Activated naive CD8-positive, alpha-beta T cell treated with anti-CD3 and anti-CD28 coated beads, Interleukin-2, amount 50 U/mL, for 16 hours (primary cell): Measurements from ENCODE around the gene DCP1A.
"Not testable (repeated sequence)": the region's sequence is repeated elsewhere in the genome, so short reads cannot be mapped to it uniquely, and the experiment has no call there.

Experiments used
- DNase-seq: peaks from one replicate; pipeline ENCODE4 v3.0.0-alpha.2; 2020; ENCODE audit warnings: low read depth, low spot score

The DCP1A gene

GRCh38 chr3:53328746-53329145, 18.6 kb downstream of the DCP1A start:
- DNase-seq = no peak

GRCh38 chr3:53327986-53328385, 19.4 kb downstream of the DCP1A start:
- not testable (repeated sequence) for DNase-seq

GRCh38 chr3:53324105-53324504, 23.2 kb downstream of the DCP1A start:
- DNase-seq = no peak

- DNase-seq = no peak
Observed at GRCh38 chr3:53320697-53321096, 26.6 kb downstream of the DCP1A start.

DNA sequence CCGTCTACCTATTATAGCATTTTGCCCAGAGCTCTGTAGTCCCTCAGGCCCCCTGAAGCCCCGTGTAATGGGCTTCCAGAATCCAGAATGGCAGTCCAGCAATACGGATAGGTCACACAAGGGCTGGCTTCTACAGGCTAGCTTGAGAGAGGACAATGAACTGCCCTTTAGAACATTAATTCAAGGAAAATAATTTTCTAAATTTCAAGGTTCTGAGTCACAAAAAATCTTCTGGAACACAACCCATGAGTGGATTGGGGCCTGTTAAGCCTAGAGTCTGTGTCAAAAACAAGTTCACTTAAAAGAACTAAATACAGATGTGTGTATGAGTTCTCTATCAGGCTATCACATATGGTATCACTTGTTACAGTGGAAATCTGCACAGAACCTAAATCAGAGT, 28.8 kb downstream of the DCP1A start:
- no peak for DNase-seq

- DNase-seq = no peak
Observed at GRCh38 chr3:53312832-53313231, 34.5 kb downstream of the DCP1A start.

GRCh38 chr3:53311882-53312281, 35.5 kb downstream of the DCP1A start:
- DNase-seq = no peak

DNA sequence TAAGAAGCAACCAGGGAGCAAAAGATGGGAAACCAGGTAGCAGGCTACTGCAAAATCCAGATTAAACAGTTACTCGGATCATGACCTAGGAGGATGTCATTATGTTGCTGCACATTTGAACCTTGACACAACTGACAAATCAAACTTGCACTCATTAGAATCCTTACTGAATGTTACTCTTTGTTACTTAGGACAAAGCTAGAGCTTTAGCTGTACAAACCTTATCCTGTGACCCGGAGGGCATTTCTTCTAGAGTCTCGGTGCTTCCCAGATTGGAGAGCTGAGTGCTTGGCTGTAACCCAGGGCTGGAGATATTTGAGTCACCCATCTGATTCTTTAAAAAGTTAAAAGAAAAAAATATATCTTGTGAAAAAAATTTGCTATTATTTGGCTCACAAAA, 43.4 kb downstream of the DCP1A start:
- no peak for DNase-seq

DNA sequence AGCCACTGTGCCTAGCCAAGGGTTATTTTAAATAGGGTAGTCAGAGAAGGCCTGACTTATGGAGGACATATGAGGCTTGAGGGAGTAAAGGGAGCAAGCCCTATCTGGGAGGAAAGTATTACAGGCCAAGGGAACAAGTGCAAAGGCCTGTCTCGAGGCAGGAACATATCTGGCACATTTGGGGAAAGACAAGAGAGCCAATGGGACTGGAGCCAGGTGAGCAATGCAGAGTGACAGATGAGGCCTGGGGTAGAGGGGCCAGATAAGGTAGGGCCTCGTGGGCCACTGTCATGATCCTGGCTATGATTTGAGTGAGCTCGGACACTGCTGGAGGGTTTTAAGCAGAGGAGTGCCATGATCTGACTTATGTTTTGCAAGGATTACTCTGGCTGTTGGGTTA, 43.8 kb downstream of the DCP1A start:
- no peak for DNase-seq

DNA sequence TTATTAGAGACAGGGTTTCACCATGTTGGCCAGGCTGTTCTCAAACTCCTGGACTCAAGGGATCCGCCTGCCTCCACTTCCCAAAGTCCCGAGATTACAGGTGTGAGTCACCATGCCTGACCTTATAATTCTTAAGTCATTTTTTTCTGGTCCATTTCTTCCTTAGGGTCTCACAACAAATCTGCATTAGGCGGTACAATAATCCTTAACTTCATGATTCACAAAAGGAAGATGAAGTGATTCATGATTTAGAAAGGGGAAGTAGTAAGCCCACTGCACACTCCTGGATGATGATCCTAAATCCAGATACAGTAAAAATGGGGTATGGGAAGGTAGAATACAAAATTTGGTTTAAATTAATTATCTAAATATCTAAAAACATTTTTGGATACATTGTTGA, 46.5 kb downstream of the DCP1A start:
- DNase-seq = no peak

DNA sequence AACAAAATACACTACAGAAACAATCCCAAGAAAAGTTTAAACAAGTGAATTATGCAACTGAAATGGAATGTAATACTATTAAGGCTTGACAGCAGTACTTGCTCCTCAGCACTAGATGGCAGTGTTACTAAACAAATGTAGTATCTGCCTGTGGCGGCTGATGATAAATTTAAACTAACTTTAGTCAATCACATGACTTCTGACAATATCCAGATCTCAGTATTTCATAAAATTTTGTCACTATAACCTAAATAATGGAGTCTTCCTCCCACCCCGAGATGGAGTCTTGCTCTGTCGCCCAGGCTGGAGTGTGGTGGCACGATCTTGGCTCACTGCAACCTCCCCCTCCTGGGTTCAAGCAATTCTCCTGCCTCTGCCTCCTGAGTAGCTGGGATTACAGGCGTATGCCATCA, 47.7 kb downstream of the DCP1A start:
- not testable (repeated sequence) for DNase-seq

DNA sequence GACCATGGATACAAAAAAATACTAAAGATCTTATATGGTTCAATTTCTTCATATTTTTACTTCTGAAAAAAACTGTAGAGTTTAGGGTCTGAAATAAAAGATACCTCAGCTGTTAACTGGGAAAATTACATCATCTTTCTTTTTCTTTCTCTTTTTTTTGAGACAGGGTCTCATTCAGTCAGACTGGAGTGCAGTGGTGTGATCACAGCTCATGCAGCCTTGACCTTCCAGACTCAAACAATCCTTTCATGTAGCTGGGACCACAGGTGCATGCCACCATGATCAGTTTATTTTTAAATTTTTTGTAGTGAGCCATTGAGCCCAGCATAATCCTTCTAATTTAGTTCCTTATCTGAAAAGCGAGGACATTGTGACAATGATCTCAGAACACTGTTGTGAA, 51.9 kb downstream of the DCP1A start:
- DNase-seq = no peak

- no peak for DNase-seq
Observed at GRCh38 chr3:53293867-53294266, 53.5 kb downstream of the DCP1A start.

- DNase-seq = no peak
Observed at GRCh38 chr3:53288214-53288613, 59.1 kb downstream of the DCP1A start.

DNA sequence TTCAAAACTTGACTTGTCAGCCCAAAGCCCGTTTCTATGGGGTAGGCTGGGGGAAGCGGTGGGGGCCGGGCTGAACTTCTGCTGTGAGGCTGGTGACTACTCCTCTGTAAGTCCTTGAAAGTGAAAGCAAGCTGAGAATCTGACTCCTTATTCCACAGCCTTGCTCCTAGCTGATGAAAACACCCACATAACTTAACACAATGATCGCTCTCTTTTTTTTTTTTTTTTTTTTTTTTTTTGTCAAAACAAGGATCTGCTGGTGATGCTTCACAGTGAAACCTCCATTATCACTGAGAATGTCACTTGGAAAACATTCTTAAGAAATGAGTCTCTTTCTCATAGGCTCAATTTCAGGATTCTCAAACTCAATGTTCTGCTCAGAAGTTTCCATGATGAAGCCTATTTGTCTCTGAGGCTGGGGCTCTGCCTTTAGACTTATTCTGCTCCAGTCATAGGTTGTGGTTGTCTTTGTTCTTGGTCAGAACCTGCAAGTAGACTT, 60.2 kb downstream of the DCP1A start:
- DNase-seq = no peak

GRCh38 chr3:53286727-53287126, 60.6 kb downstream of the DCP1A start:
- DNase-seq = no peak

DNA sequence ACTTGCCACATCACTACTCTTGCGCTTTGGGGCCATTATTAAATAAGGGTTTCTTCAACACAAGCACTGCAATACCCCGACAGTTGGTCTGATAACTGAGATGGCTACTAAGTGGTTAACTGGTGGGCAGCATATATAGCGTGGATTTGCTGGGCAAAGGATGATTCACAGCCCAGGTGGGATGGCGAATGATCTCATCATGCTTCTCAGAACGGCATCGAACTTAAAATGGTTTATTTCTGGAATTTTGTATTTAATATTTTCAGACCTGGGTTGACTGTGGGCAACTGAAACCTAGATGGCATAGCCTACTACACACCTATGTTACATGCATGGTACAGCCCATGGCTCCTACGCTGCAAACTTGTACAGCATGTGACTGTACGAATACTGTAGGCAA, 64.8 kb downstream of the DCP1A start:
- DNase-seq = no peak

DNA sequence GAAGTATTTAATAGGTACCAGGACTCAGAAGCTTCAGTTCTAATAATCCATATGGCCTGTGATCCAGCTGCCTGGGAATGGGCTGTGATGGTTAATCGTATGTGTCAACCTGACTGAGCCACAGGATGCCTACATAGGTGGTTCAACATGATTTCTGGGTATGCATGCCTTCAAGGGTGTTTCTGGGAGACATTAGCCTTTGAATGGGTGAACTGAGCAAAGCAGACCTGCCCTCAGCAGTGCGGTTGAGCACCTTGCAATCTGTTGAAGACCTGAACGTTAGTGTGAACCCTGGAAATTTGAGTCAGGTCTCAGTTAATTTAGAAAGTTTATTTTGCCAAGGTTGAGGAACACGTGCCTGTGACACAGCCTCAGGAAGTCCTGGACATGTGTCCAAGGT, 68.7 kb downstream of the DCP1A start:
- no peak for DNase-seq

- DNase-seq = no peak
Observed at GRCh38 chr3:53274938-53275605, 72.3 kb downstream of the DCP1A start.

GRCh38 chr3:53273146-53273670, 74.1 kb downstream of the DCP1A start:
- no peak for DNase-seq

DNA sequence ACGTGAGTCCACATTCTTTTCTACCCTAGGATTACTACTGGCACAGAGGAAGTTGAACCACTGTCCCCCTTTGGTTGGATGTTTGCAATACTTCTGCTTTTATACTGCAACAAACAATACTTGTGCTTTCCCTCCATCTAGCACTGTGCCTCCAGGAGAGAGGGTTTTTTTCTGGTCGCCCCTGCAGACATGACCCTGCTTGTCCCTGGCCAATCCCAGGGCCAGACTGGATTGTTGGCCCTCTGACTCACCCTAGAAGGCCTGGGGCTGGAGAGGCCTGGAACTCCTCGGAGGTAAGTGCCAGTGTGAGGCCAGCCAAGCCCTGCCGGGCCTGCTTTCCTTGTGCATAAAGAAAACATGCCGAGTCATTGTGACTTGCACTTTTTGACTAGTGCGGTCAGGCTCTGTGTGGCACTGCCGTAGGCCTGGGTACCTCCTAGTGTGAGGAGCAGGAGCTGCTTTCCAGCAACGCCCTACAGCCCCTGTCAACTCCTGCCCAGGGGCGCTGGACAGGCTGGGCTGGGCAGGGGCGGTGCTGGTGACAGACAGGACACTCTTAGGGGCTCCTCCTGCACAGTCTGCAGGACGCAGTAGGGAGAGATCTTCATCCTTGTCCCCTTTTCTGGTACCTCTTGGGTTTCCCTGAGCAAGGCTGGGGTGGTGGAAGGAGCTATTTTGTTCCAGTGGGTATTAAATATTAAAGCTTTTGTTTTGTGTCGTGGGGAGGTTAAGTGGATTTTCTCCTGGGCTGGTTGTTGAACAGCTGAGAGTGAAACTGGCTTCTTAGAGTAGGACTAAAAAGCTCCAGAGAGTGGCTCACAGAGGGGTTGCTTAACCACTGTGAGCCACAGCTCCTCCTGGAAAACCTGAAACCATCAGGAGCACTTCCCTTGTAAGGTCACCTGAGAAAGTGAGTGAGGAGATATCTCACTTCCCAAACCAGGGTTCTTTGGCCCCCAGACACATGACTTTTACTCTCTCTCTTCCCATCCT, 77.2 kb downstream of the DCP1A start:
- DNase-seq = no peak

DNA sequence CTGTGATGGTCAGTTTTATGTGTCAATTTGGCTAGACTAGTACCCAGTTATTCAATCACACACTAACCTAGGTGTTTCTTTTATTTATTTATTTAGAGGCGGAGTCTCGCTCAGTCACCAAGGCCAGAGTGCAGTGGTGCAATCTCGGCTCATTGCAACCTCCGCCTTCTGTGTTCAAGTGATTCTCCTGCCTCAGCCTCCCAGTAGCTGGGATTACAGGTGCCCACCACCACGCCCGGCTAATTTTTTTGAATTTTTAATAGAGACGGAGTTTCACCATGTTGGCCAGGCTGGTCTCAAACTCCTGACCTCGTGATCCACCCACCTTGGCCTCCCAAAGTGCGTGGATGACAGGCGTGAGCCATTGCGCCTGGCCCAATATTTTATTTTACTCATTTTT, 78.2 kb downstream of the DCP1A start:
- DNase-seq = not testable (repeated sequence)
